Measurements from ENCODE around the gene AAR2.

The AAR2 gene

DNA sequence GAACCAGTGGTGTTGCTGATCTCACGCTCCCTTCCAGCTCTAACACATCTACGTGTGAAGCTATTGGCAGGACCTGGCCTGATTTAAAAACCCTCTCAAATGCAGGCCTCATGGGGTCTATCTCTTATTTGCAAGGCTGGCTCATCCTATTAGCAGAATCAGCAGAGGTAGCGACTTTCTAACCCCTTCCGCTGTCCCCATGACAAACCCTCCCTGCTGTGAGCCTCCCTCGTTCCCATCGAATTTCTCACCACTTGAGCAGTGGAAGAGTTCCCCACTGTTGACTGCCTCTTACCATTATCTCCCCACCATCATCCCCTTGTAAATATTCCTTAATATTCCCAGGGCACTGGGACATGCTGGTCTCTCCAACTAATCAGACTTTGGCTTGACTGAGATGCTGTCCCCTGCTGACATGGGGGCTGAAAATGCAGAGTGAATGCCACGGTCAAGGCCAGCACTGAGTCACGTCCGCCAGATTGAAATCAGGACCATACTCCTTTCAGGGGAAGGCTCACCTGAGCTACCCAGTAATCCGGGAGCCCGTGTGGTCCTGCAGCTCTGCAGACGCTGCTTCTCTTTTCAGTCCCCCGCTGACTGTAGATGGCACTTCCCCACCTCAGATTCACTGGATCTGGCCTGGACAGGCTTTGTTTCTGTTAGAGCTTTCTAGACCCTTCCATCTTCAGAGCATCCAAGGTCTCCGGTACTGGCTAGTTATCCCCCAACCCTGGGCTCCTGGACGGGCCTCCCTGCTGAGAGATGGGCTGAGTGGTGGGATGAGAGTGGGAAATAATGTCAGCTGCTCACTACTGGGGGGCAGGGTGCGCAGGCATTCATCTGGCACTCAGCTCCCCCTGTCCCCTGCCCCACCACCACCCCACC lies 23.1 kb downstream of the AAR2 start:
- DNase-seq (ENCODE audit: low read depth in 2 of 3, low spot score in 2 of 3) = no peak

DNA sequence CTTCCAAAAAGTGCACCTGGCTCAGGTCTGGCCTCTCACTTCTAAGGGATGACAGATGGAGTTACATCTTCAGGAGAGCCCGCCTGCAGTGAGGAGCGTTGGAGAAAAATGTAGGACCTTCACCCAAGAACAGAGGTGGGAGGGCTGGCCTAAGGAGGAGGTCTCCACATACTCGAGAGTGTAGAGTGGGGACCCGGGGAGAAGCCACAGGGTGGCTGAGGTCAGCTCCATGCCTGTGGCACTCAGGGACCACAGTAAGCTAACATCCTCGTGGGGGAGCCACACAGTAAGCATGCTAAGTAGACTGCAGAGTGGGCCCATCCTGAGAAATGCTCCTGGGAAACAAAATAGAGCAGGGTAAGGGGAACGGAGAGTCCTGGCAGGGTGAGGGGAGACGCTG lies 24.0 kb downstream of the AAR2 start:
- DNase-seq (ENCODE audit: low read depth in 2 of 3, low spot score in 2 of 3) = no peak

DNA sequence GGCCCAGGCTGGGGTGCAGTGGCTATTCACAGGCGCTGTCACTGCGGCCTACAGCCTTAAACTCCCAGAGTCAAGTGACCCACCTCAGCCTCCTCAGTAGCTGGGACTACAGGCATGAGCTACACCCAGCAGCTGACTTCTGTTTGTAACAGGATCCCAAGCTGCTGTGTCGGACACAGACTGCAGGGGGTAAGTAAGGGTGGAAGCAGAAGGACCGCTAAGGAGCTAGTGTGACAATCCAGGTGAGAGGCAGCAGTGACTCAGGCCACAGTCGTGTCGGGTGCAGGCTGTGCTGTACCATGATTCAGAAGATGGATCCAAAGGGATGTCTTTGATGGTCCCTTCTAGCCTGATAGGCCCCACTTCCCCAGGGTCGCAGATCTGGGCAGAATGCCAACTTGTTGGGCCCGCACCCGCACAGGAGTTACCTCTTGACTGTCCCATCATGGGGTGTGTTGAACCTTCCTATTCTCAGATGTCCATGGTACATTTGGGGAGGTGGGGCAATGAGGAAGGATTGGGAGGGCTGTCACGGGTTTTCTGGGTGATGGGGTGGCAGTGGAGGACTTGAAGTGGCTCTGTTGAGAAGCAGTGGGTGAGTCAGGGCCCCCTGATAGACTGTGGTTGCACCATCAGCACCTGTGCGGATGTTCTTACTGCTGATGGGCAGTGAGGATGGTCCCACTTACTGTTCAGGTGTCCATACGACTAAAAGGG lies 25.3 kb downstream of the AAR2 start:
- no peak for DNase-seq (ENCODE audit: low read depth in 2 of 3, low spot score in 2 of 3)

DNA sequence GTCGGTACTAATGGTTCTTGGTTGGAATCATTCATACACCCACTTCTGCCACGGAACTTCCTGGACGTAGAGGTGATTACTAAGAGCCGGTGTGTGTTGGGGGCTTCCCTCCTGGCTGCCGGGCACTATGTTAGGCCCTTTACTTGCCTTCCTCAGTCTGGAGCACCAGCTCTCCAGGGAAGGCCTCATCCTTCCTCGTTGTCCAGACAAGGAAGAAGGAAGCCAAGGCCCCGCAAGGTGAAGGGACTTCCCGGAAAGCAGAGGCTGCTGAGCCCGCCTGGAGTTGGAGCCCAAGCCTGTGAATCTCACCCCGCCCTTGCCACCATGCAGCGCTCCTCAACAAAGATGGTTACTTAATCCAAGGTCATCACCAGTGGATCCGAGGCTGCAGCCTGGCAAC lies 26.2 kb downstream of the AAR2 start:
- DNase-seq (ENCODE audit: low read depth in 2 of 3, low spot score in 2 of 3) = no peak

DNA sequence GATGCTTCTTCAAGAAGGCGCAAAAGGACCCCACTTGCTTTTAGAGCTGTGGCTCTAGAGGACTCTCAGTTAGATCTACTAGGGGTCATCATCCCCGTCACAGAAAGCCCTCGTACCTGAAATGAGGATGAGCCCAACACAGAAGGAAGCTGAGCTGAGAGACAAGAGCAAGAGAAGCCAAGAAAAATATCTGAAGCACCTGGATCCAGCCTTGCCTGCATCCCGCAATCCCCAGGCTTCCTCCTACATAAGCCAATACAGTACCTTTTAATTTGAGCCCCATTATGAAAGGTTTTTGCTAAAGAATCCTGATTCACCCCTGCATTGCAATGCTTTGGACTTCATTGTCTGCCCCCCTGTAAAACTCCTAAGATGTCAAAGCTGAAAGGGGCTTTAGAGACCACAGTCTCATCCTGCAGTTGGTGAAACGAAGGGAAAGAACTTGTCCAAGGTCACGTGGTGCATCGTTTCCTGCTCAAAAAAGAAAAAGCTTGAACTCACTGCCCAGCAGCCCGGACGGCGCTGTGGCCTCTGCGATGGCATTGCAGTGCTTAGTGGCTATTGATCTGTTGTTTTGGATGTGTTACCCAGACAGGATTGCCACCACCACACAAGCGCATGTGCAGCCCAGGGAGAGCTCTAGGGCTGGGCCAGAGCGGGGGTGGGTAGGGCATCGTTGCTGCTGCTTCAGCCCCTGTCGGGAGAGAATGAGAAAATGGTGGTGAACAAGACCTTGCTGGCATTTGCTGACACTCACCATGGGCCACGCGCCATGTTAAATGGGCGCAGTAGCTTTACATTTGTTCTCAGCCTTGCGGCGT lies 28.4 kb downstream of the AAR2 start:
- no peak for DNase-seq (ENCODE audit: low read depth in 2 of 3, low spot score in 2 of 3)

DNA sequence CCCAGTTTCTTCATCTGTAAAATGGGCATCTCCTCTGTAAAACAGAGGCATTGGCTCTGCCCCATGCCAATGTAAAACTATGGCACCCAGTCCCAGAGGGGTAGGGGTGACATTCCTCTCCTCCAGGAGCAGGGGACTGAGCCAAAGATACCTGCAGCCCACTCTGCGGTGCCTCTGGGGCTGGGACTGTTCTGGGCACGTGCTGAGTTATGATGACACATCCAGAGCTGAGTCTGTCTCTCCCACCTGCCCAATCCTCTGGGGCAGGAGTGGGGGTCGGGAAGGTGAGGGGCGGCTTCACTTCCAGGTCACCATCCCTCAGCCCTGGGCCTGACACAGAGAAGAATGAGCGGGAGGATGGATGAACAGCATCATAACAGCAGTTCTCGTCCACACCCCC lies 29.9 kb downstream of the AAR2 start:
- no peak for DNase-seq (ENCODE audit: low read depth in 2 of 3, low spot score in 2 of 3)

DNA sequence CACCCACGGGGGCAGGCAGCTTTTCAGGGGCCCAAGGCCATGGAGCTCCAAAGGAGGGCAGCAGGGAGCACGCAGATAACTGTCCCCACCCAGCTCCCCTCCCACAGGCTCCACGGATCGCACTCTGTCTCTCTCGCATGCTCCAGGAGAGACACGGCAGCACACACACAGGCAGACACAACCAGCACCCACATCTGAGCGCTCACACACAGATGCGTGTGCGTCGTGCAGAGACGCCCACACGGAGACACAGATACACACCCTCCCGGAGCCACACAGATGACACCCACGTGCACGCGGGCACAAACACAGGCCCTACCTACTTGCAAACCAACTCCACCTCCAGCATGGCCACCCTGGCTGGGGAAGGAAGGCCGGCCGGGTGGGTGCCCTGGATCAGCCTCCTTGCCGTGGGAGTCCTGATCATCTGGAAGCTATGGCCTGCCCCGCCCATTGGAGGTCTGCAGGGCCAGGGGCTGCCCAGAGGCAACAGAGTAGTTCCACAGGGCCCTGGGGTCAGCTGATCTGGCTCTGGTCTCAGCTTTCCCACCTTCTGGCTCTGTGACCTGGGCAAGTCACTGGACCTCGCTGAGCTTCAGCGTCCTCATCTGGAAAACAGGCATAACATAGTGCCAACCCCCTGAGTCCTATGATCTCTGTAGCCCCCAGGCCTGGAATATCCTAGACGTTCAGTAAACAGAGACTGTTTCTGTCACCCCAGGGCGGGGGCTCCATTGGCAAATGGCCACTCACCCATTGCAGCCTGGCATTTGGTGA lies 31.5 kb downstream of the AAR2 start:
- no peak for DNase-seq (ENCODE audit: low read depth in 2 of 3, low spot score in 2 of 3)

DNA sequence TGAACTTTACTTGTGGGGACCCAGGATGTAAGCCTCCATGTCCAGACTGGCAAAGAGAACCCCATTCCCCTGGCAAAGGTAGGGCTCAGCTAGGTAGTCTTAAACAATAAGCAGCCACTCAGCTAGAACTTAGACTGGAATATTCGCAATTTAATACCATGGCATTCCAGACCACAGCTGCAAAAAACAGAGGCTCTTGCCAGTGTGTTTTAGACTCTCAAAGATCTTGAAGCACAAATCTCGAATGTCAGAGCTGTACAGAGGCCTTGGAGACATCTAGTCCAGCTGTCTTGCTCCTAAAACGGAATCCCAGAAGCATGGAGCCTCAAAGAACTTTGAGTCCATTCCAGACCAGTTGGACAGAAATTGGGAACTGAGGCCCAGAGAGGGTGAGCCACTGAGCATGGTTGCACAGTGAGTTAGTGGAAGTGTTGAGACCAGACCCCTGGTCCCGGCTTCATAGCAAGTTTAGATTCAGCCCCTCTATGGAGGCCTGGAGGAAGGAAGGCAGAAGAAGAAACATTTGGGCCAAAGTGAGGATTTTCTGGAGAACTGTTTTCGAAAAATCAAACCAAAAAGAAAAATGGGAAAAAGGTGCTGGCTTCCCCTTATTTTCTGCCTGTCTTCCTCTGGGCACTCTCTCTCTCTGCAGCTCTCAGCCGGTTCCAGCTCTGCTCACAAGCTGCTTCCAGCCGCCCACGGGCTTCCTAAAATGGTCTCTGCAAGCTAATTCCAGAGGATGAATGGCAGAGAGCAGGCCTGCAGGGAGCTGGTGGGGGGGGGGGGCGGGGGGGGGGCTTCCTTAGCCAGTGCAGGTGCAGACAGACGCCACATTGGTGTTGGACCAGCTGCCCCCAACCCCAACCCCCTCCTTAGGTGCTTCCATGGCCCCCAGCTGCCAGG lies 32.4 kb downstream of the AAR2 start:
- DNase-seq (ENCODE audit: low read depth in 2 of 3, low spot score in 2 of 3) = no peak

DNA sequence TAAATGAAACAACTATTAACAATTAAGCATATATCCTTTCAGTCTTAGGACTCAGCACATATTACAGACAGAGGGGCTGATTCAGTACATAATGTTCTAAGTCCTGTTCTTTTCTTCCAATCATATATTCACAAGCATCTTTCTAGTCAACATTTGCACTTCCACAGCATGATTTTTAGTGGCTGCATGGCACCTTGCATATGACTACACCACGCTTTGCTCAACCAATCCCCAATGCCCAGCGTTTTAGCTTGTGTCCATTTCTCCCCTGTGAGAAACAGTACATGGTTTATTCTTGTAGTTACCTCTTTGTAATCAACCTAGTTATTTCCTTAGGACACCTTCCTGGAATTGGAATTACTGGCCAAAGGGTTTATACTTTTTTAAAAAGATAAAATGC lies 33.2 kb downstream of the AAR2 start:
- DNase-seq (ENCODE audit: low read depth in 2 of 3, low spot score in 2 of 3) = no peak

DNA sequence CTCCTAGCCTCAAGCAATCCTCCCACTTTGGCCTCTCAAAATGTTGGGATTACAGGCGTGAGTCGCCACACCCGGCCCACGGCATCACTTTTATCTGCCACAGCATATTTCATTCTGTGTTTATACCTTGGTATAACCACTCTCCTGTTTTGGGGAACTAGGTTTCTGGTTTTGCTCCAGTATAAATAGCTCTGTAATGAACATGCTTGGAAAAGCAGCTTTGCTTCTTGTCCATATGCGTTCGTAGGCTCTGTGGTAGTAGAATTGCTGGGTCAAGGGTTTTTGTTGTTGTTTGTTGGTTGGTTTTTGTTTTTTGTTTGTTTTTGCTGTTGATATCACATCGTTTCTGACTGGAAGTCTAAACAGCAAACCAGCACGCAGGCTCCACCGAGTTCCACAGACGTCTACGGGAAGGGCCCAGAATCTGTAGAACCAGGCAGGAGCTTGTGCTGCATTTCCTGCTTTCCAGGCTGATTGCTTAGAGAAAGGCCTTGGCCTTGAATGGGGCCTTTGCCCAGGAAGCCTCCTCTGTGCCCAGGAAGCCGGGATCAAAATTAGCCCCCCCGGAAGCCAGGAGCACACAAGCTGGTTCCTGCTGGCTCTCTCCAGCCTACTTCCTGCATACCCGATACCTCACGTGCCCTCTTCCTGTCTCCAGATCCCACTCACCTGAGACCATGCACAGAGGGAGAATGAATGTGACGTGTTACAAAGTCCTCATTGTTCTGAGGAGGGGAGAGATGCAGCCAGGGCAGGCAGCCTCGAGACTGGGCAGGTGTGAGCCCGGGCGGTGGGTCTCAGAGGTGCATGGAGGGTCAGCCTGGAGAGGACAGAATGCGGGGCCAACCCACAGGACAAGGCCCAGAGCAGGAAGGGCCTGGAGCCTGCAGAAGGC lies 34.7 kb downstream of the AAR2 start:
- DNase-seq (ENCODE audit: low read depth in 2 of 3, low spot score in 2 of 3) = no peak

DNA sequence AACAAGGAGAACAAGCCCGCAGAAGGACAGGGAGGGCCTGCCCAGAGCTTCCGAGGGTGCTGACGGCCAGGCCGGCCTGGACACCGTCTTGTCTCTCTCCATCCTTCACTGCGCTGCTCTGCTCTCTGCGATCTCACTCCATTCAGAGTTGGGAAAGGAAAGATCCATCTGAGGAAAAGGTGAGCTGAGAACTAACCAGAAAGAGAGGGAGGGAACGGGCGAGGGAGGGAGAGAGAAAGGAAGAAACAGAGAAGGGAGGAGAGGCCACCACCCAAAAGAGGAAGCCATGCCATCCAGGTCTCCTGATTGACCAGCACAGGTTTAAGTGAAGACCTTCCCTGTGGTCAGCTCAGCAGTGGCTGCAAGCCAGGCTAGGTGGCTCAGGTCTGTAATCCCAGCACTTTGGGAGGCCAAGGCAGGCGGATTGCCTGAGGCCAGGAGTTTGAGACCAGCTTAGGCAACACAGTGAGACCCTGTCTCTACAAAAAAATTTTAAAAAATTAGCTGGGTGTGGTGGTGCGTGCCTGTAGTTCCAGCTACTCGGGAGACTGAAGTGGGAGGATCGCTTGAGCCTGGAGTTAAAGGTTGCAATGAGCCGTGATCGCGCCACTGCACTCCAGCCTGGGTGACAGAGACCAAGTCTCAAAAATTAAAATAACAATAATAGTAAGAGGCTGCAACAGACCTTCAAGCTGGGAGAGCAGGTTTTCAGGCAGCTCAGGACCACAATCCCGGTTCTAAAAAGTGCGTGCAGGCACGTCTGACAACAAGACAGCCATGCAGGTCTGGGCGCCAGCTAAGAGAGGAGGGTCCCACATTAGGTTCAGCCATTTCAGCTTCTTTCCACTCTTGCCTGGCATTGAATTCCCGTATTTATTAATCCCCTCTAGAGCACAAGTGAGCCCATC lies 35.6 kb downstream of the AAR2 start:
- no peak for DNase-seq (ENCODE audit: low read depth in 2 of 3, low spot score in 2 of 3)

DNA sequence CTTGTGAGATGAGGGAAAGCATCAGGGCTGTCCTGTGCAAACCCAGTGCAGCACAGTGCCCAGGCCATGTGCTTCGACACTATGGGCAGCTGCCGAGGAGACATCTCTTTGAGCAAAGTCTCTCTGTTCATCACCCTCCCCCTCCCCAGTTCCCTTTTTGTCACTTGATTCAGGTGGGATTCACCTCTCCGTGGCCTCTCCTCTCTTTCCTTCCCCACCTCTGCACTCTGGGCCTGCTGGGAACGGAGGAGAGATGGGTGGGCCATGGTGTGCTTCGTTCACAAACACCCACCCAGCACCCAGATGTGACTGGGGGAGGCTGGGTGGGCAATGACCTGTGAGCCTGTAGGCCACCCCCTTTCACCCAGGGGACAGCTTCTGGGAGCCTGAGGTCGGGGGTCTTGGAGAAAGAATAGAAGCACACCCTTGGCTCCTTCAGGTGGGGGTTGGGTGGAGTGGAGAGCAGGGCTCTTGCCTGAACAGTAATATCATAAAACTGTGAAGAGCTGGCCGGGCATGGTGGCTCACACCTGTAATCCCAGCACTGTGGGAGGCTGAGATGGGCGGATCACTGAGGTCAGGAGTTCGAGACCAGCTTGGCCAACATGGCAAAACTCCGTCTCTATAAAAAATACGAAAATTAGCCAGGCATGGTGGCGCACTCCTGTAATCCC lies 36.4 kb downstream of the AAR2 start:
- no peak for DNase-seq (ENCODE audit: low read depth in 2 of 3, low spot score in 2 of 3)

DNA sequence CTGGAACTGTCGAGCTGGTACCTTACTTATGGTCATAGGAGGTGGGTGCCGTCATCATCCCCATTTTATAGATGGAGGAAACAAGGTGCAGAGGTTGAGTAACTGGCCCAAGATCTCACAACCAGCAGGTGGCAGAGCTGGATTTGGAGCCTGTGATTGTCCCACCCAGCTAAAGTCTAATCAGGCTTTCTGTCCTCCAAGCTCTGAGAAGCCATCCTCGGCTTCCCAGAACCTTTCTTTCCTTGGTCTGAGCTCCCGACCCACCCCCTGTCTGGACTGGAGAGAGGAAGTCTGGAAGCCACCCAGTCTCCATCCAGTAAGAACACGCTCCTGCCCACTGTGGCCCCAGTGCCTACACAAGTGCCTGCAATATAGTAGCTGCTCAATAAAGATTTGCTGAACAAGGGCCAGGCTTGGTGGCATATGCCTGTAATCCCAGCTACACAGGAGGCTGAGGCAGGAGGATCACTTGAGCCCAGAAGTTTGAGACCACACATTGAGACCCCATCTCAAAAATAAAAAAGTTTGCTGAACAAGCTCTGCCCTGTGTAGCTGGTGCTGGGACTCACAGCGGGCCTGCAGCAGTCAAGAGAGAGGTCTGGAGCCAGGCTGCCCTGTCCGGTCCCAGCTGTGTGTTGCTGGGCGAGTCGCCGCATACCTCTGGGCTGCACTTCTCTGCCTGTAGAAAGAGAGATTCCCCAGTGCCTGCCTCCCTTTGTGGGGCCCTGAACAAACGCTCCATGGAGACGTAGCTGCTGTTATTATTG lies 37.3 kb downstream of the AAR2 start:
- DNase-seq (ENCODE audit: low read depth in 2 of 3, low spot score in 2 of 3) = no peak

DNA sequence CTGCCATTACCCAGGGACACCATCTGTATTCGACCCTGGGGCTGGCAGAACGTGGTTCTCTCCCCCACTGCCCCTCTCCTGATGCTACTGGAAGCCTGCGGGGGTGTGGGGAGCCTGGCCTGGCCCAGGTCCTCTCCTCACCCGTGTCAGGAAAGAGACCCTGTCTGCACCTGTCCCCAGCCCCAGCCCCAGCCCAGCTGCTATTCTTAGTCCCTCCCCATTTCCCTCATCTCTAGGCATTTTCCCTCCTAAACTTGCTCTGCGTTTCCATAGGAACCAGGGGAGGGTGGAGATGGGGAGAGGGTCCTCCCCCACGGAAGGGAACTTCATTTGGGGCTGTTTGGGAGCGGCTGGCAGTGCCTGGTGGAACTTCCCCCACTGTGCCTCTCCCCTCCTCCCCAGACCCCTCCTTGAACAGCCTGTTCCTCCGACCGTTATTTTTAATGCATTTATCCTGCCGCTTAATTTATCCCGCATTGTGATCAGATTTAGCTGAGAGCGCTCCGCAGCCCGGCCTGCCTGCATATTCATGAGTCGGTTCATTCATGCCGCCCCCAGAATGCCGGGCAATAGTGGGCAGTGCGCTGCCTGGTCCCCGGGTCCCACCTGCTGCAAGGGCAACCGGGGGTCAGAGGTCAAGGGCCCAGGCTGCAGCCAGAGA lies 38.0 kb downstream of the AAR2 start:
- no peak for DNase-seq (ENCODE audit: low read depth in 2 of 3, low spot score in 2 of 3)

DNA sequence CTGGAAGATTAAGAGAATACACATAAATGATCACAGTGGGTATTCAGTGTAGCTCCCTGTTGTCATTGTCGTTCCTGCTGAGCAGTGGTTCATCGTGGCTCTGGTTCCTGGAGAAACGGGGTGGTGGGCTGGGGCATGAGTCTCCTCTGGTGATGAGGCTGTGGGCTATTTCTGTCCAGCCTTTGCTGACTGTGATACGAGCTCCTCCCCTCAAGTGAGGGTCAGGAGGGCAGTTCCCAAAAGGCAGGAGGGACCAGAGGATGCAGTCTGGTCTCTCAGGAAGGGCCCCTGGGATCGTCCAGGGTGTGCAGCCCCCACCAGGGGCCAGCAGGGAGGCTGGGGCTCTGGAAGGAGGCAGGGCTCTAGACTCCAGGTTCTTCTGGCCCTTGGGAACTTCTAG lies 38.7 kb downstream of the AAR2 start:
- DNase-seq (ENCODE audit: low read depth in 2 of 3, low spot score in 2 of 3) = no peak

Data from activated CD8-positive, alpha-beta memory T cell treated with anti-CD3 and anti-CD28 coated beads for 48 hours (primary cell).